ENCODE measurements around the gene GATA5. TPM values are rescaled to one million over a fixed set of nuclear protein-coding genes. Genes with fewer than 3 reads are reported as not detected.

Gene GATA5
- total RNA-seq, 1 donor from 2014 or later = not detected

- no peak overlapping the region for H3K27ac Mint-ChIP-seq (ENCODE audit: unreplicated experiment)
- DNase-seq (ENCODE audit: low read depth) (no peak), FAIRE-seq (no peak)
- H3K9ac ChIP-seq (ENCODE audit: low read length) = no peak overlapping the region
- H3K27me3 ChIP-seq (ENCODE audit: insufficient read depth, low read length) = peaks cover 67% of the 10 kb centered on the region
- H2AFZ ChIP-seq (ENCODE audit: low read depth, low read length) = no peak overlapping the region
- no peak overlapping the region for H3K4me2 ChIP-seq (ENCODE audit: low read length)
- H3K4me3 ChIP-seq (ENCODE audit: insufficient read depth, low read depth, low read length) = no peak overlapping the region
- peaks cover 8% of the 10 kb centered on the region for H3K4me1 Mint-ChIP-seq (ENCODE audit: low read depth, unreplicated experiment)
- no peaks in the 10 kb centered on the region for H3K9me3 Mint-ChIP-seq (ENCODE audit: unreplicated experiment)
- no peaks in the 10 kb centered on the region for H4K20me1 ChIP-seq (ENCODE audit: insufficient read depth, low read length)
- H3K27me3 Mint-ChIP-seq (ENCODE audit: low read depth, unreplicated experiment) = peaks cover 57% of the 10 kb centered on the region
- H3K27ac ChIP-seq (ENCODE audit: low read depth, low read length) = no peak overlapping the region
- TF ChIP-seq EZH2 (IDR thresholded peaks at IDR 0.05; ENCODE audit: insufficient read depth, low read length) = no peak
- TF ChIP-seq CTCF (IDR thresholded peaks at IDR 0.05; ENCODE audit: insufficient read depth, low read depth, low read length) = no peak
- no peaks in the 10 kb centered on the region for H3K9me3 ChIP-seq (ENCODE audit: insufficient read depth, low read depth, low read length)
- H3K36me3 ChIP-seq (ENCODE audit: insufficient read depth, low read length) = no peaks in the 10 kb centered on the region
- H3K4me1 ChIP-seq (ENCODE audit: insufficient read depth, low read length) = no peaks in the 10 kb centered on the region
- H3K36me3 Mint-ChIP-seq (ENCODE audit: low read depth, unreplicated experiment) = no peaks in the 10 kb centered on the region
- H3K79me2 ChIP-seq (ENCODE audit: insufficient read depth, low read length) = no peaks in the 10 kb centered on the region
- no peak overlapping the region for H3K4me3 Mint-ChIP-seq (ENCODE audit: unreplicated experiment)
Measured at GRCh38 chr20:62481425-62482145, 5.8 kb upstream of the GATA5 start.

- no peaks in the 10 kb centered on the region for H3K9me3 ChIP-seq (ENCODE audit: insufficient read depth, low read depth, low read length)
- H3K36me3 ChIP-seq (ENCODE audit: insufficient read depth, low read length) = no peaks in the 10 kb centered on the region
- Mint-ChIP-seq H3K9me3 (ENCODE audit: unreplicated experiment) (no peaks in the 10 kb centered on the region), H3K36me3 (ENCODE audit: low read depth, unreplicated experiment) (no peaks in the 10 kb centered on the region), H3K27ac (ENCODE audit: unreplicated experiment) (no peak overlapping the region), H3K4me3 (ENCODE audit: unreplicated experiment) (no peak overlapping the region), H3K27me3 (ENCODE audit: low read depth, unreplicated experiment) (peaks cover 55% of the 10 kb centered on the region), H3K4me1 (ENCODE audit: low read depth, unreplicated experiment) (peaks cover 8% of the 10 kb centered on the region)
- no peaks in the 10 kb centered on the region for H4K20me1 ChIP-seq (ENCODE audit: insufficient read depth, low read length)
- FAIRE-seq (no peak), DNase-seq (ENCODE audit: low read depth) (no peak)
- no peak overlapping the region for H3K27ac ChIP-seq (ENCODE audit: low read depth, low read length)
- peaks cover 62% of the 10 kb centered on the region for H3K27me3 ChIP-seq (ENCODE audit: insufficient read depth, low read length)
- H3K4me3 ChIP-seq (ENCODE audit: insufficient read depth, low read depth, low read length) = no peak overlapping the region
- TF ChIP-seq EZH2 (IDR thresholded peaks at IDR 0.05; ENCODE audit: insufficient read depth, low read length) (no peak), CTCF (IDR thresholded peaks at IDR 0.05; ENCODE audit: insufficient read depth, low read depth, low read length) (no peak)
- no peaks in the 10 kb centered on the region for H3K4me1 ChIP-seq (ENCODE audit: insufficient read depth, low read length)
- no peak overlapping the region for H2AFZ ChIP-seq (ENCODE audit: low read depth, low read length)
- H3K4me2 ChIP-seq (ENCODE audit: low read length) = no peak overlapping the region
- no peak overlapping the region for H3K9ac ChIP-seq (ENCODE audit: low read length)
- no peaks in the 10 kb centered on the region for H3K79me2 ChIP-seq (ENCODE audit: insufficient read depth, low read length)
Measured at GRCh38 chr20:62480318-62480717, 4.5 kb upstream of the GATA5 start.

GRCh38 chr20:62479656-62480055 is 3.9 kb upstream of the GATA5 start:
- no peaks in the 10 kb centered on the region for H3K9me3 ChIP-seq (ENCODE audit: insufficient read depth, low read depth, low read length)
- H3K27ac Mint-ChIP-seq (ENCODE audit: unreplicated experiment) = peak overlapping the region; percentile 34
- FAIRE-seq (no peak), DNase-seq (ENCODE audit: low read depth) (no peak)
- no peaks in the 10 kb centered on the region for H3K79me2 ChIP-seq (ENCODE audit: insufficient read depth, low read length)
- H3K4me2 ChIP-seq (ENCODE audit: low read length) = no peak overlapping the region
- peaks cover 60% of the 10 kb centered on the region for H3K27me3 ChIP-seq (ENCODE audit: insufficient read depth, low read length)
- H3K4me1 Mint-ChIP-seq (ENCODE audit: low read depth, unreplicated experiment) = peaks cover 8% of the 10 kb centered on the region
- no peak for TF ChIP-seq CTCF (IDR thresholded peaks at IDR 0.05; ENCODE audit: insufficient read depth, low read depth, low read length)
- no peak for TF ChIP-seq EZH2 (IDR thresholded peaks at IDR 0.05; ENCODE audit: insufficient read depth, low read length)
- H3K4me3 ChIP-seq (ENCODE audit: insufficient read depth, low read depth, low read length) = no peak overlapping the region
- no peaks in the 10 kb centered on the region for H3K36me3 ChIP-seq (ENCODE audit: insufficient read depth, low read length)
- peaks cover 53% of the 10 kb centered on the region for H3K27me3 Mint-ChIP-seq (ENCODE audit: low read depth, unreplicated experiment)
- H4K20me1 ChIP-seq (ENCODE audit: insufficient read depth, low read length) = no peaks in the 10 kb centered on the region
- H3K27ac ChIP-seq (ENCODE audit: low read depth, low read length) = no peak overlapping the region
- H3K36me3 Mint-ChIP-seq (ENCODE audit: low read depth, unreplicated experiment) = no peaks in the 10 kb centered on the region
- H3K4me1 ChIP-seq (ENCODE audit: insufficient read depth, low read length) = no peaks in the 10 kb centered on the region
- H3K4me3 Mint-ChIP-seq (ENCODE audit: unreplicated experiment) = no peak overlapping the region
- H3K9me3 Mint-ChIP-seq (ENCODE audit: unreplicated experiment) = no peaks in the 10 kb centered on the region
- no peak overlapping the region for H3K9ac ChIP-seq (ENCODE audit: low read length)
- H2AFZ ChIP-seq (ENCODE audit: low read depth, low read length) = no peak overlapping the region
